ENCODE measurements around the gene NFATC1. TPM values are rescaled to one million over a fixed set of nuclear protein-coding genes. Genes with fewer than 3 reads are reported as not detected.
"Not testable (repeated sequence)": the region's sequence is repeated elsewhere in the genome, so short reads cannot be mapped to it uniquely, and the experiment has no call there.

NFATC1 gene
- polyA plus RNA-seq, 1 donor from 2014 or later = 63.2 TPM

- H3K27ac Mint-ChIP-seq = no peak overlapping the region
- peaks cover 24% of the 10 kb centered on the region for H3K36me3 Mint-ChIP-seq
- peaks cover 3 to 5% (median 4%) of the 10 kb centered on the region in 3 donors for H3K4me1 Mint-ChIP-seq
- H3K4me3 Mint-ChIP-seq = no peak overlapping the region
- no peaks in the 10 kb centered on the region for H3K27me3 Mint-ChIP-seq
- peaks cover 0 to 2% (median 0%) of the 10 kb centered on the region in 3 donors for H3K9me3 Mint-ChIP-seq
These were observed 27.0 kb upstream of the NFATC1 start for GRCh38 chr18:79368681-79369080.

- H3K4me3 Mint-ChIP-seq = peak overlapping the region in 1 of 4 donors; percentile 39
- H3K9me3 Mint-ChIP-seq = peaks cover 0 to 2% (median 0%) of the 10 kb centered on the region in 3 donors
- no peaks in the 10 kb centered on the region for H3K27me3 Mint-ChIP-seq
- H3K27ac Mint-ChIP-seq = peak overlapping the region in 1 of 3 donors; percentile 33
- H3K36me3 Mint-ChIP-seq = peaks cover 9% of the 10 kb centered on the region
- H3K4me1 Mint-ChIP-seq = peaks cover 11 to 17% (median 12%) of the 10 kb centered on the region in 3 donors
These were observed 24.1 kb upstream of the NFATC1 start for GRCh38 chr18:79371561-79372121.

- no peak overlapping the region for H3K27ac Mint-ChIP-seq
- peaks cover 0 to 2% (median 0%) of the 10 kb centered on the region in 3 donors for H3K9me3 Mint-ChIP-seq
- peaks cover 11 to 17% (median 12%) of the 10 kb centered on the region in 3 donors for H3K4me1 Mint-ChIP-seq
- H3K4me3 Mint-ChIP-seq = no peak overlapping the region
- peaks cover 8% of the 10 kb centered on the region for H3K36me3 Mint-ChIP-seq
- no peaks in the 10 kb centered on the region for H3K27me3 Mint-ChIP-seq
These were observed 23.3 kb upstream of the NFATC1 start for GRCh38 chr18:79372461-79372860.

GRCh38 chr18:79372991-79373390 is 22.7 kb upstream of the NFATC1 start:
- H3K9me3 Mint-ChIP-seq = no peaks in the 10 kb centered on the region
- no peaks in the 10 kb centered on the region for H3K27me3 Mint-ChIP-seq
- H3K4me1 Mint-ChIP-seq = peaks cover 11 to 17% (median 12%) of the 10 kb centered on the region in 3 donors
- no peak overlapping the region for H3K4me3 Mint-ChIP-seq
- H3K36me3 Mint-ChIP-seq = peaks cover 8% of the 10 kb centered on the region
- H3K27ac Mint-ChIP-seq = peak overlapping the region in 1 of 3 donors; percentile 40

GRCh38 chr18:79373736-79374135 is 22.0 kb upstream of the NFATC1 start:
- H3K27ac Mint-ChIP-seq = no peak overlapping the region
- peaks cover 11% of the 10 kb centered on the region for H3K36me3 Mint-ChIP-seq
- H3K9me3 Mint-ChIP-seq = no peaks in the 10 kb centered on the region
- H3K4me1 Mint-ChIP-seq = peaks cover 11 to 15% (median 12%) of the 10 kb centered on the region in 3 donors
- no peak overlapping the region for H3K4me3 Mint-ChIP-seq
- no peaks in the 10 kb centered on the region for H3K27me3 Mint-ChIP-seq

- peak overlapping the region; percentile 1 to 48 (median 10) for H3K27ac Mint-ChIP-seq
- H3K4me3 Mint-ChIP-seq = peak overlapping the region in 1 of 4 donors; percentile 76
- peaks cover 16 to 22% (median 19%) of the 10 kb centered on the region in 3 donors for H3K4me1 Mint-ChIP-seq
- H3K9me3 Mint-ChIP-seq = no peaks in the 10 kb centered on the region
- H3K36me3 Mint-ChIP-seq = peaks cover 11% of the 10 kb centered on the region
- H3K27me3 Mint-ChIP-seq = no peaks in the 10 kb centered on the region
These were observed 21.1 kb upstream of the NFATC1 start for GRCh38 chr18:79374408-79375171.

GRCh38 chr18:79375441-79376154 is 20.1 kb upstream of the NFATC1 start:
- H3K36me3 Mint-ChIP-seq = peaks cover 11% of the 10 kb centered on the region
- no peaks in the 10 kb centered on the region for H3K9me3 Mint-ChIP-seq
- no peak overlapping the region for H3K4me3 Mint-ChIP-seq
- no peak overlapping the region for H3K27ac Mint-ChIP-seq
- H3K4me1 Mint-ChIP-seq = peaks cover 16 to 22% (median 19%) of the 10 kb centered on the region in 3 donors
- H3K27me3 Mint-ChIP-seq = no peaks in the 10 kb centered on the region

- not testable (repeated sequence) for H3K9me3 Mint-ChIP-seq, H3K4me3 Mint-ChIP-seq, H3K27ac Mint-ChIP-seq, H3K27me3 Mint-ChIP-seq
- H3K4me1 Mint-ChIP-seq = peaks cover 16 to 19% (median 18%) of the 10 kb centered on the region in 3 donors
- H3K36me3 Mint-ChIP-seq = peaks cover 11% of the 10 kb centered on the region
These were observed 19.1 kb upstream of the NFATC1 start for GRCh38 chr18:79376661-79377060.

GRCh38 chr18:79377187-79377891 is 18.4 kb upstream of the NFATC1 start:
- peak overlapping the region in 1 of 3 donors; percentile 63 for H3K27ac Mint-ChIP-seq
- peaks cover 11% of the 10 kb centered on the region for H3K36me3 Mint-ChIP-seq

GRCh38 chr18:79378536-79379250 is 17.0 kb upstream of the NFATC1 start:
- Mint-ChIP-seq H3K27me3 (no peaks in the 10 kb centered on the region), H3K36me3 (peaks cover 9% of the 10 kb centered on the region), H3K4me1 (peaks cover 11 to 19% (median 16%) of the 10 kb centered on the region in 3 donors), H3K4me3 (no peak overlapping the region), H3K9me3 (no peaks in the 10 kb centered on the region), H3K27ac (peak overlapping the region in 2 of 3 donors; percentile 20 to 92)

More at GRCh38 chr18:79377187-79377891, 18.4 kb upstream of the NFATC1 start:
- Mint-ChIP-seq H3K4me3 (no peak overlapping the region), H3K9me3 (no peaks in the 10 kb centered on the region), H3K4me1 (peaks cover 16 to 19% (median 16%) of the 10 kb centered on the region in 3 donors), H3K27me3 (no peaks in the 10 kb centered on the region)

GRCh38 chr18:79379251-79379905 is 16.4 kb upstream of the NFATC1 start:
- H3K27me3 Mint-ChIP-seq = no peaks in the 10 kb centered on the region
- H3K36me3 Mint-ChIP-seq = peaks cover 7% of the 10 kb centered on the region
- H3K4me3 Mint-ChIP-seq = no peak overlapping the region

GRCh38 chr18:79379931-79380815 is 15.6 kb upstream of the NFATC1 start:
- peaks cover 5 to 12% (median 11%) of the 10 kb centered on the region in 3 donors for H3K4me1 Mint-ChIP-seq
- peaks cover 6% of the 10 kb centered on the region for H3K36me3 Mint-ChIP-seq
- peak overlapping the region in 1 of 3 donors; percentile 92 for H3K27ac Mint-ChIP-seq
- no peaks in the 10 kb centered on the region for H3K27me3 Mint-ChIP-seq
- no peak overlapping the region for H3K4me3 Mint-ChIP-seq
- H3K9me3 Mint-ChIP-seq = no peaks in the 10 kb centered on the region

More at GRCh38 chr18:79379251-79379905, 16.4 kb upstream of the NFATC1 start:
- Mint-ChIP-seq H3K9me3 (no peaks in the 10 kb centered on the region), H3K4me1 (peaks cover 11 to 19% (median 17%) of the 10 kb centered on the region in 3 donors), H3K27ac (peak overlapping the region in 2 of 3 donors; percentile 20 to 92)

Data from IgD-negative memory B cell (primary cell).